Endothelial cell of umbilical vein (primary cell): Measurements from ENCODE around the gene NBR1. TPM values are rescaled to one million over a fixed set of nuclear protein-coding genes. Genes with fewer than 3 reads are reported as not detected.

Experiments used
- BruUV-seq: library from RNA; stranded (reverse); fragments of 400-500 nt; replicated peaks from 2 replicates; lab custom pipeline; 2021; lab: Mats Ljungman, UMichigan
- CTCF ChIA-PET: fragments of 300-600, 350-600 bp; sonication (Branson Sonifier 250); formaldehyde crosslinking; loops from one replicate; lab custom pipeline; 2021; ENCODE audit warnings: antibody characterized with exemption, inconsistent platforms; lab: Charles Lee
- POLR2A ChIA-PET: fragments of 300-600, 350-600 bp; sonication (Branson Sonifier 250); formaldehyde crosslinking; loops from one replicate; lab custom pipeline; 2021; ENCODE audit warnings: antibody characterized with exemption, inconsistent platforms; lab: Charles Lee
- DNase-seq: peaks from one replicate; pipeline ENCODE4 v3.0.0-alpha.2; 2011; ENCODE audit warnings: low read depth, low spot score
- FAIRE-seq: peaks from 2 replicates; lab custom pipeline; 2011; peaks lifted over from hg19 to GRCh38; lab: Jason Lieb, UNC
- H2AFZ ChIP-seq: 2 replicates; pipeline ENCODE4 v1.6.0; 2012; ENCODE audit warnings: low read depth, low read length, control low read depth, inconsistent platforms
- H3K27ac ChIP-seq: 2 replicates; pipeline ENCODE4 v1.5.1; 2011; ENCODE audit warnings: low read depth, mild to moderate bottlenecking, control low read depth, low read length, moderate library complexity; ENCODE audit not compliant: insufficient read depth
- H3K27me3 ChIP-seq, 2 experiments: 2 replicates each; pipeline versions ENCODE4 v1.6.0 to v1.6.1; 2011; ENCODE audit warnings: low read length in 2 of 2, mixed read lengths in 1 of 2; ENCODE audit not compliant: control insufficient read depth in 2 of 2, insufficient read depth in 2 of 2
- H3K36me3 ChIP-seq, 2 experiments: 2 replicates in 1 of 2; 3 replicates in 1 of 2; pipeline ENCODE4 v1.5.1; 2011; ENCODE audit warnings: low read length in 2 of 2, mild to moderate bottlenecking in 1 of 2, moderate library complexity in 1 of 2; ENCODE audit not compliant: control insufficient read depth in 2 of 2, insufficient read depth in 2 of 2; ENCODE audit errors: extremely low read depth in 1 of 2
- H3K4me1 ChIP-seq: 3 replicates; pipeline ENCODE4 v1.5.1; 2011; ENCODE audit warnings: mild to moderate bottlenecking, low read length; ENCODE audit not compliant: control insufficient read depth, insufficient read depth; ENCODE audit errors: extremely low read depth
- H3K4me2 ChIP-seq: 2 replicates; pipeline ENCODE4 v1.6.1; 2011; ENCODE audit warnings: low read length, control low read depth, mixed read lengths; ENCODE audit not compliant: insufficient read depth
- H3K4me3 ChIP-seq, 3 experiments: fragments of 200-600 bp in 1 of 3; sonication (generic), shearing (Covaris generic) in 1 of 3; replicated peaks in 1 of 3; 2 replicates each; pipeline ENCODE4 v1.5.1; 2011 to 2016; ENCODE audit warnings: control low read depth in 3 of 3, low read length in 3 of 3, mild to moderate bottlenecking in 2 of 3, inconsistent platforms in 1 of 3, low read depth in 1 of 3, moderate library complexity in 1 of 3; ENCODE audit not compliant: insufficient read depth in 1 of 3
- H3K79me2 ChIP-seq: 2 replicates; pipeline ENCODE4 v1.6.0; 2012; ENCODE audit warnings: low read length, inconsistent platforms; ENCODE audit not compliant: control insufficient read depth, insufficient read depth
- H3K9ac ChIP-seq: replicated peaks from 2 replicates; pipeline ENCODE3; 2011; ENCODE audit warnings: low read length, control low read depth; ENCODE audit not compliant: insufficient read depth; ENCODE audit errors: extremely low read depth
- H3K9me1 ChIP-seq: replicated peaks from 3 replicates; pipeline ENCODE4 v1.6.0; 2011; ENCODE audit warnings: mild to moderate bottlenecking, low read length; ENCODE audit not compliant: control insufficient read depth, insufficient read depth; ENCODE audit errors: extremely low read depth
- H3K9me3 ChIP-seq: replicated peaks from 2 replicates; pipeline ENCODE4 v1.5.1; 2012; ENCODE audit warnings: low read length, inconsistent platforms; ENCODE audit not compliant: control insufficient read depth, insufficient read depth
- H4K20me1 ChIP-seq: replicated peaks from 2 replicates; pipeline ENCODE3; 2011; ENCODE audit warnings: mild to moderate bottlenecking, low read length; ENCODE audit not compliant: control insufficient read depth, insufficient read depth; ENCODE audit errors: extremely low read depth
- EZH2 ChIP-seq: IDR thresholded peaks from 2 replicates; pipeline ENCODE4 v1.6.1; 2012; ENCODE audit warnings: borderline replicate concordance, low read depth, mild to moderate bottlenecking, moderate library complexity, low read length, inconsistent platforms; ENCODE audit not compliant: severe bottlenecking
- GATA2 ChIP-seq: IDR thresholded peaks from 2 replicates; pipeline ENCODE4 v1.7.0; 2011; ENCODE audit warnings: low read depth, mild to moderate bottlenecking, moderate library complexity, mixed read lengths, low read length; ENCODE audit not compliant: insufficient read length, insufficient read depth
- JUN ChIP-seq: IDR thresholded peaks from 2 replicates; pipeline ENCODE4 v1.6.1; 2011; ENCODE audit warnings: borderline replicate concordance, low read depth; ENCODE audit not compliant: insufficient read length, insufficient read depth
- MYC ChIP-seq: IDR thresholded peaks from one replicate; pipeline ENCODE4 v1.6.1; 2011; ENCODE audit warnings: mild to moderate bottlenecking, low read depth, low read length
- POLR2A ChIP-seq: IDR thresholded peaks from 2 replicates; pipeline ENCODE4 v1.6.1; 2012; ENCODE audit warnings: low read depth, mild to moderate bottlenecking, control low read depth, low read length
- POLR2AphosphoS5 ChIP-seq: IDR thresholded peaks from 2 replicates; pipeline ENCODE4 v1.6.1; 2012; ENCODE audit warnings: low read depth, mild to moderate bottlenecking, control low read depth, low read length, moderate library complexity; ENCODE audit not compliant: insufficient read depth
- dilution Hi-C: fragments of 300-500 bp; cut with MboI; formaldehyde crosslinking; loops from one replicate; pipeline ENCODE4 v1.15.0; 2019; ENCODE audit warnings: low sequenced_read_pairs; ENCODE audit not compliant: extremely low pct_ligation_motif_present
- intact Hi-C: fragments of 100-400 bp; cut with micrococcal nuclease; formaldehyde crosslinking; loops from one replicate; pipeline ENCODE4 v1.10.0; 2022
- polyA plus RNA-seq, 4 experiments: library from polyadenylated mRNA; depleted of rRNA in 3 of 4; stranded (reverse) in 3 of 4; unstranded in 1 of 4; fragments of >200 nt; gene quantifications; 2 replicates each; pipeline versions ENCODE4 v1.2.1 to v1.2.3, GENCODE V29; 2011 to 2012; ENCODE audit warnings: missing spikeins in 1 of 4
- total RNA-seq: library from RNA; stranded (reverse); gene quantifications from 2 replicates; pipeline ENCODE4 v1.2.3, GENCODE V29; 2021
- TF ChIP-seq, protein P1 (sequence below), 2 donors: IDR thresholded peaks; 1 replicate in 1 of 2; 2 replicates in 1 of 2; pipeline ENCODE4 v1.5.1; 2011; ENCODE audit warnings: low read length in 2 of 2, mild to moderate bottlenecking in 2 of 2, moderate library complexity in 2 of 2, control low read depth in 1 of 2, inconsistent platforms in 1 of 2, low read depth in 1 of 2; ENCODE audit not compliant: insufficient read depth in 1 of 2; ENCODE audit errors: extremely low read depth in 1 of 2

NBR1 gene
- total and polyA plus RNA-seq, 2 donors (not counting 3 experiments of a cell fraction or from before 2014, with no cell fraction given) = 26.4 to 57.0 TPM

DNA sequence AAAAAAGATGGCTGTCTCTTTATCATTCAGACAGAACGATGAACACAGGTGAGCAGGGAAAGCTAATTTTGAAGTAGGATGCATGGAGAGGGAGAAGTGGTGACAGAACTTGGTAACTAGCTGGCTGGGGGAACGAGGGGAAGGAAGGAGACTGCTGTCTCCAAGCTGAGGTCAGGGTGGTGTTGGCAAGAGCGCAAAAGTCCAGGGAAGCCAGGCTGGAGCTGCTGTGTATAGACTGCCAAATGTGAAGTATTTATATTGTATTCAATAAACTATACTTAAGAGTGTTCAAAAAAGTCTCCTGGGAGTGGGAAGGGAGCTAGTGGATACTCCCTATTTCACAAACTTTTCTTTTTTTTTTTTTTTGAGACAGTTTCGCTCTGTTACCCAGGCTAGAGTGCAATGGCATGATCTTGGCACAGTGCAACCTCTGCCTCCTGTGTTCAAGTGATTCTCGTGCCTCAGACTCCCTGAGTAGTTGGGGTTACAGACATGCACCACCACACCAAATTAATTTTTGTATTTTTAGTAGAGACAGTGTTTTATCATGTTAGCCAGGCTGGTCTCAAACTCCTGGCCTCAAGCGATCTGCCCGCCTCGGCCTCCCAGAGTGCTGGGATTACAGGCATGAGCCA lies 48.8 kb downstream of the NBR1 start:
- H3K36me3 ChIP-seq = peaks cover 7 to 20% of the 10 kb centered on the region in 2 experiments
- no peaks in the 10 kb centered on the region for H3K27me3 ChIP-seq
- FAIRE-seq = no peak
- intact Hi-C loops = no loop called here
- POLR2A ChIA-PET = interaction anchor here (1.8 kb wide), 1 partner anchor 96 kb away, joined by 8 read pairs; no protein-coding TSS in a partner anchor
- no peaks in the 10 kb centered on the region for H3K9me1 ChIP-seq
- H3K4me3 ChIP-seq = no peak overlapping the region
- no peaks in the 10 kb centered on the region for H3K9me3 ChIP-seq
- DNase-seq = no peak
- no peaks in the 10 kb centered on the region for H3K4me1 ChIP-seq
- no peak overlapping the region for H3K4me2 ChIP-seq
- CTCF ChIA-PET = interaction anchor here (0.7 kb wide), 1 partner anchor 196 kb away, joined by 3 read pairs; no protein-coding TSS in a partner anchor
- H2AFZ ChIP-seq = no peak overlapping the region
- H3K9ac ChIP-seq = no peak overlapping the region
- no peak overlapping the region for H3K27ac ChIP-seq
- H3K79me2 ChIP-seq = no peaks in the 10 kb centered on the region
- no peaks in the 10 kb centered on the region for H4K20me1 ChIP-seq
- TF ChIP-seq POLR2AphosphoS5 = no peak
- no peak for TF ChIP-seq POLR2A
- TF ChIP-seq, protein P1, sequence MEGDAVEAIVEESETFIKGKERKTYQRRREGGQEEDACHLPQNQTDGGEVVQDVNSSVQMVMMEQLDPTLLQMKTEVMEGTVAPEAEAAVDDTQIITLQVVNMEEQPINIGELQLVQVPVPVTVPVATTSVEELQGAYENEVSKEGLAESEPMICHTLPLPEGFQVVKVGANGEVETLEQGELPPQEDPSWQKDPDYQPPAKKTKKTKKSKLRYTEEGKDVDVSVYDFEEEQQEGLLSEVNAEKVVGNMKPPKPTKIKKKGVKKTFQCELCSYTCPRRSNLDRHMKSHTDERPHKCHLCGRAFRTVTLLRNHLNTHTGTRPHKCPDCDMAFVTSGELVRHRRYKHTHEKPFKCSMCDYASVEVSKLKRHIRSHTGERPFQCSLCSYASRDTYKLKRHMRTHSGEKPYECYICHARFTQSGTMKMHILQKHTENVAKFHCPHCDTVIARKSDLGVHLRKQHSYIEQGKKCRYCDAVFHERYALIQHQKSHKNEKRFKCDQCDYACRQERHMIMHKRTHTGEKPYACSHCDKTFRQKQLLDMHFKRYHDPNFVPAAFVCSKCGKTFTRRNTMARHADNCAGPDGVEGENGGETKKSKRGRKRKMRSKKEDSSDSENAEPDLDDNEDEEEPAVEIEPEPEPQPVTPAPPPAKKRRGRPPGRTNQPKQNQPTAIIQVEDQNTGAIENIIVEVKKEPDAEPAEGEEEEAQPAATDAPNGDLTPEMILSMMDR (IDR thresholded peaks at IDR 0.05; ENCODE audit: extremely low read depth in 1 of 2, insufficient read depth in 1 of 2, low read depth in 1 of 2, low read length in 2 of 2) = no peak
- TF ChIP-seq GATA2 = no peak
- TF ChIP-seq EZH2 = no peak
- no peak for TF ChIP-seq MYC
- no peak for TF ChIP-seq JUN
- dilution Hi-C loops = no loop called here
- no TSS peak for BruUV-seq
